Mesenteric fat pad (tissue), 1 donor: ENCODE results near the gene ADGRG3. TPM values are rescaled to one million over a fixed set of nuclear protein-coding genes. Genes with fewer than 3 reads are reported as not detected.

Source experiments
- DNase-seq: peaks from one replicate; pipeline ENCODE4 v3.0.0-alpha.2; 2020; ENCODE audit warnings: low spot score
- total RNA-seq: library from RNA; stranded (reverse); fragmentation: NEBNext Ultra II Directional; extraction: Animal tissue kit (Norgen Biotek cat#: 25700); gene quantifications from one replicate; pipeline ENCODE4 v1.2.1, GENCODE V29; 2021
- donor health status: DM: yes; HTN: yes; CAD: no.

ADGRG3 gene
- total RNA-seq, 1 donor from 2014 or later, result 13.3 TPM

DNA sequence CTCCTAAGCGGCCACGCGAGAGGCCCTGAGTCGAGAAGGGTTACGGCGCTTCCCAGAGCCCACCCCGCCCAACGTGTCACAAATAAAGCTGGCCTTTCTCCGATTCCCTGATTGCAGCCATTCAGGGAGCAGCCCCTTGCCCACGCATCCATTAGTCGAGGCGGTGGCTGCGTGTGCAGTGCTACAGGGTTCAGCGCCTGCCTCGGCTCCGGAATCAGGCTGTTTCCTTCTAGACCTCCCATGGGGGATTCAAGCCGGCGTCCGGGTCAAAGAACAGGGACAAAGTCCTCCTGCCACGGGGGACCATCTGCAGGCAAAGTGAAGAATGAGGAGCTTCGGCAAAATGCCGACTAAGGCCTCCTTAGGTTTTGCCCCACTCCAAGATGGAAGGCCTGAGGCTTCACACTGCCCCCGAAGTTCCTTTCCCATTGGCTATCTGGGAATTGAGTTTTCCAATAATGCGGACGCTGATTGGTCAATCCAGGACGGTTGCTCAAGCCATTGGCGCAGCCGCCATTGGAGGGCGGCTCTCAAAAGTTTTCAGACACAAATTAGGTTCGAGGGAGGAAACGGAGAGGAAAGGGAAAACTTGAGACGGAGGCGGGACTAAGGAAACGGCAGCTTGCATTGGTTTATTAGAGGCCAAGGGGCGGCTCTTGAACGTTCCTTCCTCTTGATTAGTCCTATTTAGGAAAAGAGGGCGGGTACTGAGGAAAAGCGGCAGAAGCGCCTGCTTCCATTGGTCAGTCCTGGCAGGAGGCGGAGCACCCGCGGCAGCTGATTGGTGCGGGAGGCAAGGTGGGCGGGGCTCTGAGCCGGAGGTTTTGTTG, 67.0 kb downstream of the ADGRG3 start:
- DNase-seq, result peak; percentile 99

DNA sequence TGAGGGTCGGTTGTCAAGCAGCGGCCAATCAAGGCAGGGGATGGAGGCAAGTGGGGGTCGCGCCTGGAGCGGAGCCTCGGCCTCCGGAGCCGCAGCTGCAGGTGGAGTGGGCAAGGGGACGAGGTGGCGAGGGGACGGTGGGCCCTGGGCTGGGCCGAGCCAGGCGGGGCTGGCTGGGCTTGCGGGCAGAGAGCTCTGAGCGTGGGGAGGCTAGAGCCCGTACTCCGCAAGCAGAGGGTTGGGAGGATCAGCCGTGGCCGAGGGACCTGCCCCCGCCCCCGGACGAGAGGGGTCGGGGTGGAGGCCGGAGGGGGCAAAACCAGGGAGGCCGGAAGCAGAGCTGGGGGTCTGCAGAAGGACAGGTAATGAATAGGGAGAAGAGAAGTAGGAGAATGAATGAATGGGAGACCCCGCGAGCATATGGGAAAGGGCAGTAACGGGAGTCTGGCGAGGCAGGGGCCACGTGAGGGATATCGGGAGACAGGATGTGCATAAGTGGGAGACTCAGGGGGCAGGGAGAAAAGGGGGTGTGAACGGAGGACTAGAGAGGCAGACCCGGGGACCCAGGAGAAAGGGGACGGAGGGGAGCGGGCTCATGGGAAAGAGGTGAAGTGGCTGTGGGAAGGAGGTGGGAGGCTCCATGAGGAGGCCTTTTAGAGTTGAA, 67.8 kb downstream of the ADGRG3 start, which contains the start of gene KATNB1:
KATNB1 (plus strand) TSS at position 16 of the 664 bp plus-strand sequence. CDS start 1,474 bp downstream, outside the sequence.
- no peak for DNase-seq

DNA sequence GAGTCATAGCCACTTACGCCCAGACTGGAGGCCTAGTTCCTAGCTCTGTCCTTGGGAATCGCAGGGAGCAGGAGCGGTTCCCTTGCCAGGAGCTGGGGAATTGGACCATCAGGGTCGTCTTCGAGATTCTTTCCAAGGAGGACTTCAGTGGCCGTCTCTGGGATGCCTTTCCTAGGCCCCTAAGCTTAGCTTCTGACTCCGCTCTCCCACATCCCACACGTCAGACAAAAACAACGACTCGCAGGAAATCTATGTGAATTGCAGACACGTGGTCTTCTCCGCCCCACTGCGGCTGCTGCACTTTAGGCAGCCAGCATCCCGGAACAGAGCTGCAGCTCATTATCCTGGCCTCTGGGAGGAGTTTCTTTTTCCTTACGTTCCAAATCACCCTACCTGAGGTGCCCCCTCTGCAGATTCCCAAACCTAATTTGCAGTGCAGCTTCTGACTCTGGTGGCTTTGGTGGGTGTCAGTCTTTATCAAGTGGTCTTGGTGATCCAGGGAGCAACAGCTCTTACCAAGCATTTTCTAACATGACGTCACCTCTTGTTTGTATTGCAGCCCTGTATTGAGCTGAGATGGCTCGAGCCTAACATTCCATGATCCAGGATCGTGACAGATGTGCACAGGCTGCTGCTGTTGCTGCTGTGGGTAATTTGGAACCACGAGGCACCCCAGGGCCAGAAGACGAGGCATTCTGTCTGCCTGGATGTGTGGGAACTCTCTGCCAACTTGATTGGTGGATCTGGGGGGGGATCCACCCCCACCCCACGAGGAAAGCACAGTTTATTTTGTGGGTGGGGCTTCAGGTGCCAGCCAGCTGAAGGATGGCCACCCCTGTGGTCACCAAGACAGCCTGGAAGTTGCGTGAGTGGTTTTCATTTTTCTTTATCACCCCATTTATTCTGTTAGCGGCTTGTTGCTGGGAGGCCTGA, 68.6 kb downstream of the ADGRG3 start:
- no peak for DNase-seq

DNA sequence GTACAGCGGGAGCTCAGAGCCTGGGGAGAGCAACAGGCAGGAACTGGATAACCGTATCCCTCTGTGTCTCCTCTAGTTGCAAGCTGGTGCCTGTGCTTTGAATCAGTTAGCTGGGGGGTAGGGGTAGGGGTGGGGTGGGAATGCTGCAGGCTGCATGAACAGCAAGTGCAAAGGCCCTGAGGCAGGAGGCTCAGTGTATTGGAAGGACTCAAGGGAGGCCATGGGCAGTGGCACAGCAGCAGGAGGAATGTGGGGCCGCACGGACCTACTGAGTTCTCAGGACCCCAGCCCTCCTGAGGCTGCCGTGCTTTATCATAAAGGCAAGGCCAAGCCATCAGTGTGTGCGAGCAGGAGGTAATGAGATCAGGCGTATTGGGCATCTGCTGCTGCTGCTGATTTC, 70.7 kb downstream of the ADGRG3 start:
- DNase-seq, result no peak

Other genes starting within 250 kb of the ADGRG3 start
- gene CIAPIN1, start 220.9 kb upstream of the ADGRG3 start, total RNA-seq, result 53.6 TPM
- 39.2 TPM for gene COQ9, start 220.8 kb upstream of the ADGRG3 start, total RNA-seq
- gene POLR2C, start 205.6 kb upstream of the ADGRG3 start, total RNA-seq, result 42.9 TPM
- 7.3 TPM for gene DOK4, start 181.8 kb upstream of the ADGRG3 start, total RNA-seq
- gene CCDC102A, start 131.7 kb upstream of the ADGRG3 start, total RNA-seq, result 5.0 TPM
- gene ADGRG5, start 125.7 kb upstream of the ADGRG3 start, total RNA-seq, result 0.10 TPM
- 96.3 TPM for gene ADGRG1, start 39.7 kb upstream of the ADGRG3 start, total RNA-seq
- not detected for gene DRC7, start 26.5 kb downstream of the ADGRG3 start, total RNA-seq
- 14.4 TPM for gene KATNB1, start 67.5 kb downstream of the ADGRG3 start, total RNA-seq
- 62.3 TPM for gene KIFC3, start 134.2 kb downstream of the ADGRG3 start, total RNA-seq